B cell (primary cell): ENCODE results near the gene TSPAN18.

Experiments used
- EZH2 ChIP-seq: IDR thresholded peaks from 2 replicates; pipeline ENCODE4 v1.6.1; 2012; ENCODE audit warnings: borderline replicate concordance, low read depth, mild to moderate bottlenecking, moderate library complexity, low read length; ENCODE audit not compliant: insufficient read depth, poor library complexity, severe bottlenecking
- TF ChIP-seq, protein P1 (sequence below): fragments of 200-600 bp; IDR thresholded peaks from one replicate; pipeline ENCODE4 v1.8.0; 2022; ENCODE audit warnings: antibody characterized with exemption, mild to moderate bottlenecking

DNA sequence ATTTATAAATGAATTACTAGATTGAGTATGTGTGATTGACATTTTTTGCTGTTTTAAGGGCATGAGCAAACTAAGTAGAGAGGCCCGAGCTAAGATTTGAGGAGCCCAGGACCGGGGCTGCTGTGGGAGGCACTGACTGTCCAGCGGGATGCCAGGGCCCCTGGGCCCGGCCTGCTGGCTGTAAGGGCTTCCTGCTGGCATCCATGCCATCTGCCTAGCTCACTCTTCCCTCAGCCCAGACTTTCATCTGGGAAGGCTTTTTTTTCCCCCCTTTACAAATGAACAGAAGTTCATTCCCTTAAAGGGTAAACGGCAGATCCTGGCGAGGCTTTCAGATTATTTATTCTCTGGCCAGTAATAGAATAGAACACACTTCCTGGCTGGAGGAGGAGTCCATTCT is 239.9 kb downstream of the TSPAN18 start:
- TF ChIP-seq EZH2: no peak
- TF ChIP-seq, protein P1, sequence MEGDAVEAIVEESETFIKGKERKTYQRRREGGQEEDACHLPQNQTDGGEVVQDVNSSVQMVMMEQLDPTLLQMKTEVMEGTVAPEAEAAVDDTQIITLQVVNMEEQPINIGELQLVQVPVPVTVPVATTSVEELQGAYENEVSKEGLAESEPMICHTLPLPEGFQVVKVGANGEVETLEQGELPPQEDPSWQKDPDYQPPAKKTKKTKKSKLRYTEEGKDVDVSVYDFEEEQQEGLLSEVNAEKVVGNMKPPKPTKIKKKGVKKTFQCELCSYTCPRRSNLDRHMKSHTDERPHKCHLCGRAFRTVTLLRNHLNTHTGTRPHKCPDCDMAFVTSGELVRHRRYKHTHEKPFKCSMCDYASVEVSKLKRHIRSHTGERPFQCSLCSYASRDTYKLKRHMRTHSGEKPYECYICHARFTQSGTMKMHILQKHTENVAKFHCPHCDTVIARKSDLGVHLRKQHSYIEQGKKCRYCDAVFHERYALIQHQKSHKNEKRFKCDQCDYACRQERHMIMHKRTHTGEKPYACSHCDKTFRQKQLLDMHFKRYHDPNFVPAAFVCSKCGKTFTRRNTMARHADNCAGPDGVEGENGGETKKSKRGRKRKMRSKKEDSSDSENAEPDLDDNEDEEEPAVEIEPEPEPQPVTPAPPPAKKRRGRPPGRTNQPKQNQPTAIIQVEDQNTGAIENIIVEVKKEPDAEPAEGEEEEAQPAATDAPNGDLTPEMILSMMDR: no peak
